Ectodermal cell (in vitro differentiated cells): Measurements from ENCODE around the gene AGMAT.

ENCODE experiments used
- H3K27ac ChIP-seq: 2 replicates; pipeline ENCODE4 v1.7.0; 2013; ENCODE audit warnings: mild to moderate bottlenecking, low read depth, low read length; ENCODE audit not compliant: insufficient read depth, poor library complexity, severe bottlenecking
- H3K27me3 ChIP-seq: 2 replicates; pipeline ENCODE4 v1.7.0; 2013; ENCODE audit warnings: mild to moderate bottlenecking, low read length; ENCODE audit not compliant: insufficient read depth, control insufficient read depth, poor library complexity, severe bottlenecking
- H3K36me3 ChIP-seq: one replicate; pipeline ENCODE4 v1.7.0; 2013; ENCODE audit warnings: low read length; ENCODE audit not compliant: control insufficient read depth, insufficient read depth
- H3K4me1 ChIP-seq: one replicate; pipeline ENCODE4 v1.7.0; 2013; ENCODE audit warnings: low read length; ENCODE audit not compliant: control insufficient read depth, insufficient read depth
- H3K4me3 ChIP-seq: 2 replicates; pipeline ENCODE4 v1.7.0; 2013; ENCODE audit warnings: low read depth, low read length, control low read depth; ENCODE audit not compliant: insufficient read depth
- H3K9me3 ChIP-seq: 2 replicates; pipeline ENCODE4 v1.7.0; 2013; ENCODE audit warnings: mild to moderate bottlenecking, low read length, moderate library complexity; ENCODE audit not compliant: control insufficient read depth
- WGBS, 2 experiments: methylation state at CpG; one replicate each; pipeline ENCODE4 v1.1.7; 2013; ENCODE audit warnings: missing lambda C conversion rate in 2 of 2; 5-methylcytosine and 5-hydroxymethylcytosine counted together

Gene AGMAT

DNA sequence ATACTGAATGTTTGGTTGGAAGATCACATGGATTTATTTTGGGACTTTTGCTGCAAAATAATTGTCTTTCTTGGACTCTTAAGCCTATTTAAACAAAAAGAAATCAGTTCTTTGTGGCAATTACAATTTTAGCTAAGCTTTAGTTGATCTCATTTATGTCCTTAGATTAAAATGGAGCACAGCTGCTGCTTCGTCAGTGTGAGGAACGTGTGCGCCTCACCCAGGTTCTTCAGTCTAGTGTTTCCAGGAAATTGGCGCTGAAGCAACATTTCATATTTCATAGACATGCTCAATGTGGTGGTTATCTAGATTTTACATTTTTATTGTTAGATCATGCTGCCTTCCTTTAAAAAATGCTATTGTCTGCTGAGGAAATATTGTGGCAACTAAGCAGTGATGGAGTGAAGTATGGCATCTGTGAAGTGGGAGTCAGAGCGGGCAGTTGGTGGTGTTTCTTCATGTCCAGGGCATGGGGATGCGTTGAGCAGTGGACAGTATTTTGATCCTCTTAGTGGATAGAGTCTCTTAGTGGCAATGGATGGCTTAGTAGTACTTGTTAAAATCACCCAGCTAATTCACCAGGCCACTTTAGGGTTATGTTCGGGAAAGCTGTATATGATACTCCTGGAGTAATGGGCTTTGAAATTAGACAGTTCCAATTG lies 38.0 kb upstream of the AGMAT start:
- H3K27ac ChIP-seq, result no peak overlapping the region
- H3K36me3 ChIP-seq, result no peaks in the 10 kb centered on the region
- 95 to 99% methylated on average over 6 to 7 of the region's 7 CpGs for WGBS, 2 experiments

GRCh38 chr1:15621975-15622374 lies 37.1 kb upstream of the AGMAT start:
- WGBS, 2 experiments, result 91 to 94% methylated on average over 4 to 5 of the region's 5 CpGs
- H3K4me1 ChIP-seq, result no peaks in the 10 kb centered on the region
- no peaks in the 10 kb centered on the region for H3K36me3 ChIP-seq
- H3K27me3 ChIP-seq, result no peaks in the 10 kb centered on the region
- no peak overlapping the region for H3K27ac ChIP-seq
- no peak overlapping the region for H3K4me3 ChIP-seq
- H3K9me3 ChIP-seq, result no peaks in the 10 kb centered on the region

More for the DNA sequence above, 38.0 kb upstream of the AGMAT start:
- H3K9me3 ChIP-seq, result no peaks in the 10 kb centered on the region
- H3K4me1 ChIP-seq, result no peaks in the 10 kb centered on the region
- H3K27me3 ChIP-seq, result no peaks in the 10 kb centered on the region
- H3K4me3 ChIP-seq, result no peak overlapping the region

- Histone ChIP-seq H3K27me3 (no peaks in the 10 kb centered on the region), H3K36me3 (no peaks in the 10 kb centered on the region), H3K4me1 (no peaks in the 10 kb centered on the region), H3K9me3 (no peaks in the 10 kb centered on the region), H3K4me3 (no peak overlapping the region), H3K27ac (no peak overlapping the region)
- WGBS, 2 experiments, result 87 to 97% methylated on average over 4 of the region's 7 CpGs
Observed at GRCh38 chr1:15620902-15621682, 36.2 kb upstream of the AGMAT start.

DNA sequence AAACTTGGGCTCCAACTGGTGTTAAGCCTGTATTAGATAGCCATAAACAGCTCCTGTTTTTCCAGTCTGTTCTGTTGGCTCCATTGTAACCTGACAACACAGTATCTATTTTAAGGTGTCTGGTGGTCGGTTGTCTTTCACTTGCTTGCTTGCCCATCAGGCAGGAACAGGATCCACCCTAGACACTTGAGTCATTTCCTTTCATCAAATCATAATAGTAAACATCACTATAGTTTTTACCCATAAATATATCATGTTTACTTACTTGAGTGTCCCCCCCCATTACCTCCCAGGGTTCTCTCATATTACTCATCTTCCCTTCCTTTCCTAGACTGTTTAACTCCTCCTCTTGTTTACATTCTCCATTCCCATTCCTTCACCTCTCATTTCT lies 35.3 kb upstream of the AGMAT start:
- H3K4me3 ChIP-seq, result no peak overlapping the region
- 89 to 90% methylated on average over 1 of the region's 1 CpG for WGBS, 2 experiments
- no peaks in the 10 kb centered on the region for H3K27me3 ChIP-seq
- no peak overlapping the region for H3K27ac ChIP-seq
- no peaks in the 10 kb centered on the region for H3K4me1 ChIP-seq
- H3K9me3 ChIP-seq, result no peaks in the 10 kb centered on the region
- H3K36me3 ChIP-seq, result no peaks in the 10 kb centered on the region

GRCh38 chr1:15618655-15619525 lies 34.0 kb upstream of the AGMAT start:
- no peaks in the 10 kb centered on the region for H3K4me1 ChIP-seq
- H3K27me3 ChIP-seq, result no peaks in the 10 kb centered on the region
- H3K4me3 ChIP-seq, result peak overlapping the region; percentile 100
- H3K9me3 ChIP-seq, result no peaks in the 10 kb centered on the region
- 92 to 93% methylated on average over 26 of the region's 26 CpGs for WGBS, 2 experiments
- no peak overlapping the region for H3K27ac ChIP-seq
- no peaks in the 10 kb centered on the region for H3K36me3 ChIP-seq

- Histone ChIP-seq H3K4me1 (no peaks in the 10 kb centered on the region), H3K9me3 (no peaks in the 10 kb centered on the region), H3K4me3 (peak overlapping the region; percentile 100), H3K27me3 (no peaks in the 10 kb centered on the region), H3K36me3 (no peaks in the 10 kb centered on the region), H3K27ac (peak overlapping the region; percentile 84)
- WGBS, 2 experiments, result 5 to 7% methylated on average over 8 of the region's 8 CpGs
Observed at GRCh38 chr1:15618077-15618654, 33.3 kb upstream of the AGMAT start.

- Histone ChIP-seq H3K27me3 (no peaks in the 10 kb centered on the region), H3K27ac (peak within 1 kb of the TSS; percentile 84), H3K4me3 (peak within 1 kb of the TSS; percentile 100), H3K4me1 (no peaks in the 10 kb centered on the region), H3K36me3 (no peaks in the 10 kb centered on the region), H3K9me3 (no peaks in the 10 kb centered on the region)
- WGBS, 2 experiments, result 0% methylated on average over 86 of the region's 86 CpGs
Observed at GRCh38 chr1:15617173-15618076, 32.6 kb upstream of the AGMAT start, which contains the start of gene DDI2. DDI2 (plus strand) TSS chr1:15617458; CDS start chr1:15617671, 213 bp downstream.

GRCh38 chr1:15616373-15617172 lies 31.7 kb upstream of the AGMAT start:
- Histone ChIP-seq H3K9me3 (no peaks in the 10 kb centered on the region), H3K4me1 (no peaks in the 10 kb centered on the region), H3K27ac (peak overlapping the region; percentile 41), H3K4me3 (peak overlapping the region; percentile 100), H3K27me3 (no peaks in the 10 kb centered on the region), H3K36me3 (no peaks in the 10 kb centered on the region)
- 32 to 40% methylated on average over 14 to 16 of the region's 16 CpGs for WGBS, 2 experiments
